Peyer's patch (tissue), 4 donors: Measurements from ENCODE around the gene HSPH1.

Source experiments
- CTCF ChIP-seq, 6 experiments: fragments of 450-650 bp in 4 of 6; fragments of 200-600 bp in 2 of 6; sonication (generic) in 1 of 6; IDR thresholded peaks; one replicate each; pipeline ENCODE4 v1.5.1; 2017 to 2019; ENCODE audit warnings: antibody characterized with exemption in 6 of 6, mild to moderate bottlenecking in 3 of 6, moderate library complexity in 1 of 6
- POLR2A ChIP-seq, 2 donors: fragments of 450-650 bp; IDR thresholded peaks; one replicate each; pipeline ENCODE4 v1.5.1; 2017; ENCODE audit warnings: antibody characterized with exemption in 2 of 2, mild to moderate bottlenecking in 2 of 2, moderate library complexity in 2 of 2

- TF ChIP-seq CTCF (IDR thresholded peaks at IDR 0.05) (no peak), POLR2A (IDR thresholded peaks at IDR 0.05) (no peak)
Measured at GRCh38 chr13:31145417-31145816, 16.3 kb downstream of the HSPH1 start.
